8988T (cell line): ENCODE results near the gene ANGPTL3.

Experiments used
- DNase-seq: peaks from one replicate; pipeline ENCODE4 v3.0.0; 2011

Gene ANGPTL3

DNA sequence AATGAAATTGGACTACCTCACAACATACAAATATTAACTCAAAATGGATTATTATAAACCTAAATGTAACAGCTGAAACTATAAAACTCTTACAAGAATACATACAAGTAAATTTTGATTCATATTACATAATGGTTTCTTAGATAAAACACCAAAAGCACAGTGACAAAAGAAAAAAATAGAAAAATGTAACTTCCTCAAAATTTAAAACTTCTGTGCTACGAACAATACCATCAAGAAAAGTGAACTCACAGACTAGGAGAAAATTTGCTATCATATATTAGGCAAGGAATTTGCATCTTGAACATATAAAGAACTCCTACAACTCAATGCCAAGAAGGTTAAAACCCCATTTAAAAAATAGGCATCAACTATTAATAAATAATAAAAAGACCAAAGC lies 31.2 kb downstream of the ANGPTL3 start:
- DNase-seq = no peak

DNA sequence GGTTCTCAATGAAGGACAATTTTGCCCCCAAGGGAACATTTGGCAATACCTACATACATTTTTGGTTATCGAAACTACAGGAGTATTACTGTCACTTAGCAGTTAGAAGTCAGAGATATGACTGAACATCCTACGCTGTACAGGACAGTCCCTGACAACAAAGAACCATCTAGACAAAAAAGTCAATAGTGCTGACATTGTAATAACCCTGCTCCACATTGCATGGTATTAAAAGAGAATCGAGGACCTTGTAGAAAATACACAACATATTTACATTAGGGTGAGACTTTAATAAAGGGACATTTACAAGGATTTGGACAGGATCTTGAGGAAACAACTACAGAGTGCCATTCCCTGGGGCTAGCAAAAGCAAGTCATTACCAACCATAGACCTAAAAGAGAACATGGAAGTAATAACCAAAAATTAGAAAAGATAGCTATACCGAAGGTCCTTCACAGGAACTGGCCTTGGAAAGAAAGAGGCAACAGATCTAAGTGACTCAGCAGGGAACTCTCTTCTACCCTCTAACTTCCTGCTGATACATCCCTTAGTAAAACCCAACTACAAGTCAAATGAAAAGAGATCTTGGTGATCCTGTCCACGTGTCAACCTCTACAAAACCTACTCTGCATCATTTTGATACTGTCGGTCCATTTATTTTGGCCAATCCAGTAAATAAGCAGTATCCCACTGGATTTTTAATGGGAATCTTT lies 40.2 kb downstream of the ANGPTL3 start:
- no peak for DNase-seq

DNA sequence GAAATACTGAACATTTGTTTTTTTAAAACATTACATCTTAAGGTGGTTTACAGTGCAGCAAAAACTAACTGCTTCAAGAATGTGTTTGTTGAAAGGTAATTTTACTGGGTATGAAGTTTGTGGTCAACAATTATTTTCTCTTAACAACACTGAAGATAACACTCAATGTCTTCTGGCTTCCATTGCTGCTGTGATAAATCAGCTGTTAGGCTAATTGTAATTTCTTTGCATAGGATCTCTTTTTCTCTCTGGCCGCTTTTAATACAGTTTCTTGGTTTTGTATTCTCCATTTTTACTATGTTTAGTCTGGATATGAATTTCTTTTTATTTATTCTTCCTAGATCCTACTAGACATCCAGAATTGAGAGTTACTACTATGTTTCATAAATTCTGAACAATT lies 46.0 kb downstream of the ANGPTL3 start:
- no peak for DNase-seq

DNA sequence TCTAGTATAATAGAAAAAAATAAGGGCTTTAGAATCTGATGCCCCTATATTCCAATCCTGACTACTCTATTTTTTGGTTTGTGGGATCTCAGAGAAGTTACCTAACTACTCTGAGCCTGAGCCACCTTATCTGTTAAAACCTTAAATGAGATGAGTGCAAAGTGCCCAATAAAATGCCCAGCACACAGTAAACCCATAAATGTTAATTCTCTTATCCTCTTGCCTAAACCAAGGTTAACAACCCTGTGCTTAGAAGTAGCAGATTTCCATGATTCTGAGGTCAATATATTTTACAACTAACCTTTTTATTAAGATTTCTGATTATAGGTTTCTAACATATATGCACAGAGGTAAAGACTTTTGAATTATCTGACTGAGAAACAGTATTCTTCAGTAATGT lies 55.1 kb downstream of the ANGPTL3 start:
- DNase-seq = no peak

DNA sequence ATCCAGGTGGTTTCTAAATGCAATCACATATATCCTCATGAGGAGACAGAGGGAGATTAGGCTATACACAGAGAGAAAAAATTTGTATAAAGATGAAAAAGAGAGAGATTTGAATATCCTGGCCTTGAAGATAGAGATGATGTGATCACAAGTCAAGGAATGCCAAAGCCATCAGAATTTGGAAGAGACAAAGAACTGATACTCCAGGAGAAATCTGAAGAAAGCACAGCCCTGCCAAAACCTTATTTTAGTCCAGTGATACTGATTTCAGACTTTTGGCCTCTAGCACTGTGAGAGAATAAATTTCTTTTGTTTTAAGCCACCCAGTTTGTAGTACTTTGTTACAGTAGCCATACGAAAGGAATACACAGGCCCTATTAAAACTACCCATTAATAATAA lies 57.4 kb downstream of the ANGPTL3 start:
- DNase-seq = no peak
